OCI-LY1 (cell line): ENCODE data around the gene KEL.

Experiments
- EZH2 ChIP-seq: fragments of 200-600 bp; sonication (generic), shearing (Covaris generic); IDR thresholded peaks from 2 replicates; pipeline ENCODE4 v1.8.0; 2017; ENCODE audit warnings: borderline replicate concordance, mixed run types, mild to moderate bottlenecking, antibody characterized with exemption, low read length, moderate library complexity, mixed read lengths
- TF ChIP-seq, protein P1 (sequence below): fragments of 200-600 bp; sonication (generic), shearing (Covaris generic); IDR thresholded peaks from 2 replicates; pipeline ENCODE4 v1.5.1; 2017; ENCODE audit warnings: mild to moderate bottlenecking, antibody characterized with exemption, low read length, moderate library complexity, mixed read lengths

DNA sequence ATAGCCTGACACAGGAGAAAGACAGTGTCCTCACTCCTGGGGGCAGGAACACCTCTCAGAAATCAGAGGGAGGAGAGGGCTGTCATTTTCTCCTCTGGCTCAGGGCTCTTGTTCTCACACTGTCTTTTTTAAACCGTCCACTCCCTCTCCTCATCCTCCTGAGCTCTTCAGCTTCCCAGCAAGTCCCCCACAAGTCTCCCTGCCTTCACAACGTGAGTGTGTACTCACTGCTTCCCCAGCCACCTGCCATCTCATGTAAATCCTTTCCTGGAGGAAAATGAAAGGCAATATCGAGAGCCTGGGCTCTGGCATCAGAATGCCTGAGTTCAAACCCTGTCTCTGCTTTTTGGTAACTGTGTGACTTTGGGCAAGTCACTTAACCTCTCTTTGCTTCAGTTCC, 17.2 kb downstream of the KEL start:
- TF ChIP-seq, protein P1, sequence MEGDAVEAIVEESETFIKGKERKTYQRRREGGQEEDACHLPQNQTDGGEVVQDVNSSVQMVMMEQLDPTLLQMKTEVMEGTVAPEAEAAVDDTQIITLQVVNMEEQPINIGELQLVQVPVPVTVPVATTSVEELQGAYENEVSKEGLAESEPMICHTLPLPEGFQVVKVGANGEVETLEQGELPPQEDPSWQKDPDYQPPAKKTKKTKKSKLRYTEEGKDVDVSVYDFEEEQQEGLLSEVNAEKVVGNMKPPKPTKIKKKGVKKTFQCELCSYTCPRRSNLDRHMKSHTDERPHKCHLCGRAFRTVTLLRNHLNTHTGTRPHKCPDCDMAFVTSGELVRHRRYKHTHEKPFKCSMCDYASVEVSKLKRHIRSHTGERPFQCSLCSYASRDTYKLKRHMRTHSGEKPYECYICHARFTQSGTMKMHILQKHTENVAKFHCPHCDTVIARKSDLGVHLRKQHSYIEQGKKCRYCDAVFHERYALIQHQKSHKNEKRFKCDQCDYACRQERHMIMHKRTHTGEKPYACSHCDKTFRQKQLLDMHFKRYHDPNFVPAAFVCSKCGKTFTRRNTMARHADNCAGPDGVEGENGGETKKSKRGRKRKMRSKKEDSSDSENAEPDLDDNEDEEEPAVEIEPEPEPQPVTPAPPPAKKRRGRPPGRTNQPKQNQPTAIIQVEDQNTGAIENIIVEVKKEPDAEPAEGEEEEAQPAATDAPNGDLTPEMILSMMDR, result no peak
- TF ChIP-seq EZH2, result no peak
